ENCODE data around the gene PTPRJ. TPM values are rescaled to one million over a fixed set of nuclear protein-coding genes. Genes with fewer than 3 reads are reported as not detected.

Gene PTPRJ
- total RNA-seq, 1 experiment from 2014 or later: 10.5 TPM

- Histone ChIP-seq H3K79me2 (ENCODE audit: low read length) (no peaks in the 10 kb centered on the region), H3K27ac (ENCODE audit: low read length) (no peak overlapping the region), H3K9me2 (replicated peaks; ENCODE audit: low read length) (no peaks in the 10 kb centered on the region), H4K20me1 (ENCODE audit: low read length) (no peaks in the 10 kb centered on the region), H3K4me3 (ENCODE audit: low read length) (no peak overlapping the region), H3K36me3 (ENCODE audit: low read depth, low read length) (peaks cover 11% of the 10 kb centered on the region; the same call in 1 of the 2 replicates), H3K4me1 (ENCODE audit: insufficient read depth, low read length) (peaks cover 6% of the 10 kb centered on the region; the same call in 1 of the 2 replicates), H3K9me3 (ENCODE audit: low read length) (no peaks in the 10 kb centered on the region), H3F3A (ENCODE audit: low read length, unreplicated experiment) (no peaks in the 10 kb centered on the region), H2AFZ (ENCODE audit: low read length) (no peak overlapping the region), H3K9ac (ENCODE audit: low read length) (no peak overlapping the region), H3K27me3 (ENCODE audit: low read length) (no peaks in the 10 kb centered on the region), H3K4me2 (ENCODE audit: low read length) (no peak overlapping the region)
- TF ChIP-seq EZH2 (IDR thresholded peaks at IDR 0.05; ENCODE audit: low read length, unreplicated experiment): no peak
- TF ChIP-seq EZH2phosphoT487 (IDR thresholded peaks at IDR 0.05; ENCODE audit: borderline replicate concordance, low read length): no peak
- TF ChIP-seq CTCF (conservative IDR thresholded peaks at IDR 0.05; ENCODE audit: low read depth, low read length): no peak
- no TSS peak for BruUV-seq (replicated peaks)
- ChIA-PET POLR2A (ENCODE audit: unreplicated experiment) (no interaction called here), CTCF (no interaction called here)
- no peak for DNase-seq
- intact Hi-C loops (cut with micrococcal nuclease): no loop called here
- no peak for ATAC-seq
Observed at GRCh38 chr11:48167380-48167779, 187.0 kb downstream of the PTPRJ start.

DNA sequence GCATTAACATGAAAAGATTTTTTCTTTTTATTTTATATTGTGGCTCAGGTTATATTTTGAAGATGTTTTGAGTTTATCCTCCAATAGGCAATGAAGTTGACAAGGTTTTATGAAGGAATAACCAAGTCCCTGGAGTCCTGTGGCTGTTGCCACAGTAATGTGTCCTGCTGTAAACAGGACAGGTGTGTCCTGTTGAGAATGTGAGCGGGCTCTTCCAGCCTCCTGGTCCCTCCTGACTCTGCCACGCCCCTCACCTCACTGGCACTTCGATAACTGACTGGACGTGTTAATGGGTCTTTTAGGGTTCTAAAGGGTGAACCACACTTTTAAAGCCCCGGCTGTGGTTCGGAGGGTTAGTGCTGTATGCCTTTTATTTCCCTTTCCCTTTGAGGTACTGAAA, 188.5 kb downstream of the PTPRJ start:
- ATAC-seq: no peak
- TF ChIP-seq EZH2 (IDR thresholded peaks at IDR 0.05; ENCODE audit: low read length, unreplicated experiment): no peak
- no peak for TF ChIP-seq CTCF (conservative IDR thresholded peaks at IDR 0.05; ENCODE audit: low read depth, low read length)
- no peak for TF ChIP-seq EZH2phosphoT487 (IDR thresholded peaks at IDR 0.05; ENCODE audit: borderline replicate concordance, low read length)
- DNase-seq: no peak
- intact Hi-C loops (cut with micrococcal nuclease): no loop called here
- ChIA-PET CTCF (no interaction called here), POLR2A (ENCODE audit: unreplicated experiment) (no interaction called here)
- BruUV-seq (replicated peaks): no TSS peak
- Histone ChIP-seq H4K20me1 (ENCODE audit: low read length) (no peaks in the 10 kb centered on the region), H3K9me2 (replicated peaks; ENCODE audit: low read length) (no peaks in the 10 kb centered on the region), H3K36me3 (ENCODE audit: low read depth, low read length) (peaks cover 11% of the 10 kb centered on the region; the same call in 1 of the 2 replicates), H3K9me3 (ENCODE audit: low read length) (no peaks in the 10 kb centered on the region), H3K4me2 (ENCODE audit: low read length) (no peak overlapping the region), H2AFZ (ENCODE audit: low read length) (no peak overlapping the region), H3K9ac (ENCODE audit: low read length) (no peak overlapping the region), H3K27me3 (ENCODE audit: low read length) (no peaks in the 10 kb centered on the region), H3K79me2 (ENCODE audit: low read length) (no peaks in the 10 kb centered on the region), H3K4me3 (ENCODE audit: low read length) (no peak overlapping the region), H3K4me1 (ENCODE audit: insufficient read depth, low read length) (peaks cover 6% of the 10 kb centered on the region; the same call in 1 of the 2 replicates), H3F3A (ENCODE audit: low read length, unreplicated experiment) (no peaks in the 10 kb centered on the region), H3K27ac (ENCODE audit: low read length) (no peak overlapping the region)

- no peak overlapping the region for H3K4me2 ChIP-seq (ENCODE audit: low read length)
- ChIA-PET CTCF (no interaction called here), POLR2A (ENCODE audit: unreplicated experiment) (no interaction called here)
- intact Hi-C loops (cut with micrococcal nuclease): no loop called here
- no peaks in the 10 kb centered on the region for H3K27me3 ChIP-seq (ENCODE audit: low read length)
- ATAC-seq (no peak), DNase-seq (no peak)
- no TSS peak for BruUV-seq (replicated peaks)
- no peak overlapping the region for H3K9ac ChIP-seq (ENCODE audit: low read length)
- peaks cover 6% of the 10 kb centered on the region; the same call in 1 of the 2 replicates for H3K36me3 ChIP-seq (ENCODE audit: low read depth, low read length)
- no peaks in the 10 kb centered on the region for H3K9me3 ChIP-seq (ENCODE audit: low read length)
- H3K79me2 ChIP-seq (ENCODE audit: low read length): no peaks in the 10 kb centered on the region
- H4K20me1 ChIP-seq (ENCODE audit: low read length): no peaks in the 10 kb centered on the region
- peaks cover 6% of the 10 kb centered on the region; the same call in 1 of the 2 replicates for H3K4me1 ChIP-seq (ENCODE audit: insufficient read depth, low read length)
- TF ChIP-seq EZH2 (IDR thresholded peaks at IDR 0.05; ENCODE audit: low read length, unreplicated experiment) (no peak), CTCF (conservative IDR thresholded peaks at IDR 0.05; ENCODE audit: low read depth, low read length) (no peak), EZH2phosphoT487 (IDR thresholded peaks at IDR 0.05; ENCODE audit: borderline replicate concordance, low read length) (no peak)
- H3K4me3 ChIP-seq (ENCODE audit: low read length): no peak overlapping the region
- no peaks in the 10 kb centered on the region for H3F3A ChIP-seq (ENCODE audit: low read length, unreplicated experiment)
- no peak overlapping the region for H2AFZ ChIP-seq (ENCODE audit: low read length)
- no peaks in the 10 kb centered on the region for H3K9me2 ChIP-seq (replicated peaks; ENCODE audit: low read length)
- no peak overlapping the region for H3K27ac ChIP-seq (ENCODE audit: low read length)
Observed at GRCh38 chr11:48169259-48169658, 188.9 kb downstream of the PTPRJ start.
